HG03354 (cell line): ENCODE data around the gene PITPNM3.
"Not testable (repeated sequence)": the region's sequence is repeated elsewhere in the genome, so short reads cannot be mapped to it uniquely, and the experiment has no call there.

ENCODE experiments used
- ATAC-seq: cut with Tn5 transposase; IDR thresholded peaks from one replicate; pipeline ENCODE4 v1.9.1; 2021; ENCODE audit warnings: mild to moderate bottlenecking; ENCODE audit not compliant: unreplicated experiment, poor library complexity, severe bottlenecking

The PITPNM3 gene

DNA sequence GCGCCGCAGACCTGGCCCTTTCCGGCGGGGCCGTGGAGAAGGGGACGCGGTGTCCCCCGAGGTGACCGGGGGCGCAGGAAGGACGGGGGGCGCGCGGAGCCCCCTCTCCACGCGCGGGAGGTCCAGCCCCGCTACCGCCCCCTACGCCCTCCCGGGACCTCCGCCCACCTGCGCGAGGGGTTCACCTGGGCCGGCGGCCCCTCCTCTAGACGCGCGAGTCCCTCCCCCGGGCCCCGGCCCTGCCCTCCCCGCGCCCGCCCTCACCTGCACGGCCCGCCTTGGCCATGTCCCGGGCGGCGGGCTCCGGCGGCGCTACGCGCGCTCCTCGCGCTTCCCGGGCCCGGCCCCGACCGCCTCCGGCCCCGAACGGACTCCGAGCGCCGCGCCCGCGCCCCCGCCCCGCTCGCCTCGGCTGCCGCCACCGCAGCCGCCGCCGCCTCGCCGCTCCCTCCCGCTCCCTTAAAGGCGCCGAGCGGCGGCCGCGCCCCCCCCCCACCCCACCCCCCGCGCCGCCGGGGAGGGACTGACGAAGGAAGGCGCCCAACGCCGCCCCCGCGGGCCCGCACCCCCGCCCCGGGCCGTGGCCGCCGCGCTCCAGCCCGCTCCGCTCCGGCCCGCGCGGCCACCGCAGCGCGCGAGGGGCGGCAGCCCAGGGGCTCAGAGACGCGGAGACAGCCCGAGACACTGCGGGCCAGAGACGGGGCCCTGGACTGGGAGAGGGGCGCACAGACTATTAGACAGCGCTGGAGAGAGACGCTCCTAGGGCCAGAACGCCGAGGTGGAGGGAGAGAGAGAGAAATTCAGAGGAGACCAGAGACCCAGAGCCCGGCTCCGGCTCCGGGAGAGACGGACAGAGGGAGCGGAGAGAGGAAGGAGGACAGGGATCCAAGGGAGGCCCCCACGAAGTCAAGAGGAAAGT is at the start of gene PITPNM3:
PITPNM3 (minus strand) TSS at position 435 of the 919 bp plus-strand sequence; CDS start at position 286, 149 bp downstream.
- ATAC-seq: no peak

DNA sequence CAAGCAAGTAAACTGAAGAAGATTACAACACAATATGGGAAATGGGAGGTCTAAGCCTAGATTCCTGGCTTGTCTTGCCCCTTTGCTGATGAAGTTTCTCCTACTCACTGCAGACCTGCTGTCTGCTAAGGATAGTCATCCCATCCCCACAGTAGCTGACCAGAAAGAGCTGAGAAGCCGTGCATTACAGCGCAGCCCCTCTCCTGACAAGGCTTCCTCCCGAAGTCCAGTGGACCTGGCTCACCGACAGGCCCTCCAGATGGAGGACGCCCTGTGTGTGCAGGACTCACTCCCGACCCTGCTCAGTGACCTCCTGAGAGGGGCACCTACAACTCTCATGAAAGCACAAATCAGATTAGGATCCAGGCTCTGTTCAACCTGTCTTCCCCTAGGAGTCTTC is 48.8 kb upstream of the PITPNM3 start:
- ATAC-seq: no peak

DNA sequence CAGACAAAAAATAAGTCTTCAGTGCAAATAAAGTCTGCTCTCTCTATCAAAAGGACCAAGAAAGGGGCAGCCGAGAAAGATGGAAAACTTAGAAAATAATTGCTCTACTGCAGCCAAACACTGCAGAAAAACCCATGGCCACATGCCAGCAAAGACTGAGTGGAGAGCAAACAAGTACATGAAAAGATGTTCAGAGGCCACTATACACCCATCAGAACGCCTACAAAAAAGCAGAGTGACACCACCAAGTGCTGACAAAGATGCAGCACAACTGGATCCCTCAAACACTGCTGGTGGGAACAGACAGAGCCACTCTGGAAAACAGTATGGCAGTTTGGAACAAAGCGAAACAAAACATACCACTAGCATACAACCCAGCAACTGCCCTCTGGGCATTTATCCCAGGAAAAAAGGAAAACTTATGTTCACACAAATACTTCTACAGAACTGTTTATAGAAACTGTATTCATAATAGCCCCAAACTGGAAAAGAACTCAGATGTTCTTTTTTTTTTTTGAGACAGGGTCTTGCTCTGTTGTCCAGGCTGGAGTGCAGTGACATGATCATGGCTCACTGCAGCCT is 47.5 kb upstream of the PITPNM3 start:
- ATAC-seq: no peak

DNA sequence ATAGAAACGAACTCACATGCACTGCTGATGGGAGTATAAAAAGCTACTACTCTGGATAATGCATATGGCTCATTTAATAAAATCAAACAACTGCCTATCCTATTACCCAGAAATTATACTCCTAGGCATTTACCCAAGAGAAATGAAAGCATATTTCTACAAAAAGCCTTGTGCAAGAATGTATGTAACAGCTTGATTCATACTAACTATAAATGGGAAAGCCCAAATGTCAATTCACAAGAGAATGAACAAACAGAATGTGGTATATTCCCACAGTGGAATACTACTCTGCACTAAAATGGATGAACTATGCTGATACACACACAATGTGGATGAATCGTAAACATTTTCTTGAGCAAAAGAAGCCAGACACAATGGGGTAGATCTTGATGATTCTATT is 45.8 kb upstream of the PITPNM3 start:
- no peak for ATAC-seq

DNA sequence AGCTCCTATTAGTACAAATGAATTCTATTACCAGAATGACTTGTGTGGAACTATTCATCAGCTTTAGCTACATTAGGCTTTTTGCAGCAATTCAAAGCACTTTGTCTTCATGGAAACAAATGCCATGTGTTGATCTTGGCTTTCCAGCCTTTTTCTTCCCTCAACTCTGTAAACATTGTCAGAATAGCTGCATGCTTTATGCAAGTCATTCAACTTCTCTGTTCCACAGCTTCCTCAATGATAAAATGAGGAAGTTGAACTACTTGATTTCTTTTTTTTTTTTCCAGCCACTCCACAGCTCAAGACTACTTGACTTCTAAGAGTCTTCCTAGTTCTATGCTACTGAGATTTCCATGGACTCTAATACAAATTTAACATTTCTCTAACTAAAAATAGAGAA is 43.0 kb upstream of the PITPNM3 start:
- ATAC-seq: no peak

DNA sequence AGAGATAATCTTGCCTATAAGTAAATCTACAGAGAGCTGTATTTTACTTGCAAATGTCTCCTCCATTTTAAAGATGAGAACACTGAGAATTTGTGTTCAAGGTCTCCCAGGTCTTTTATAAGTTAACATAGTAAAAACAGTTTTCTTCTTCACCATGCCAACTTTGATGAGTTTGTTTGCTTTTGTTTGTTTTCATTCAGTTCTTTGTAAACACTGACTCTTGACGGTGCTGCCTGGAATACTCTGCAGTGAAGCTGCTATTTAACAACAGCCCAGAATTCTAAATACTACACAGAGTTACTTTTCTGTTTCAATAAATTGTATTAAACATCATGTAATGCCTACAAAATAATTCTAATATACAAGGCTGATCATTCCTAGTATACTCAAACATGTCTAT is 41.4 kb upstream of the PITPNM3 start:
- no peak for ATAC-seq

DNA sequence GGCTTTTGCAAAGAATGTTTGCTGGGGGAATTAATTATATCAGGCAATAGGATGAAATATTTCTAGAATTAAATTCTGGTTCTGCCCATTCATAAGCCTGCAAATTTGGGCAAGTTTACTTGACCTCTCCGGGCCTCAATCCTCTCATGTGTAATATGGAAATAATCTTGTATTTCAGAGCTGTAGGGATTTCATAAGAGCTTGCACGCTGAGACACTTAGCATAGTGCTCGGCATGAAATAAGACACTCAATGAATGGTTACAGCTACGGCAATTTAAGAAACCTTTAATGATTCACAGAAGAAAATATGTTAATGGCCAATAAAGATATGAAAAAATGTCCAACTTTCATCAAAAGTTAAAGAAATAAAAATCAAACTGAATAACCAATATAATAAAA is 40.6 kb upstream of the PITPNM3 start:
- ATAC-seq: no peak

DNA sequence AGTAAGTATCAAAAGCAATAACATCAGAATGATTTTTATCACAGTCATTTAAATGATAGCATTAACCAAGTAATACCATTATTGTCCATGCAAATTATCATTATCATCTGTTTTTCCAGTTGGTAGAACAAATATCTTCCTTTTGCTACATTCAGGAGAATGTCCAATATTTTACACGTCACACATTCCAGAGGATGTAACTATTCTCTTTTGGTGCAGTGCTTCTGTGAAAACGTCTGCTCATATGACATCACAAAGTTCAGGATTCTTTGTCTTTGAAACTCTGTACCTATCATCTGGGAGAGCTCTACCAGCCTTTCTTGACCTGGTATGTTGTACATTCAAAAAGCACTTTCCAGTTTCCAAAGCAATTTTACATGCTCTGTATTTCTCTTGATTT is 40.2 kb upstream of the PITPNM3 start:
- ATAC-seq: no peak

DNA sequence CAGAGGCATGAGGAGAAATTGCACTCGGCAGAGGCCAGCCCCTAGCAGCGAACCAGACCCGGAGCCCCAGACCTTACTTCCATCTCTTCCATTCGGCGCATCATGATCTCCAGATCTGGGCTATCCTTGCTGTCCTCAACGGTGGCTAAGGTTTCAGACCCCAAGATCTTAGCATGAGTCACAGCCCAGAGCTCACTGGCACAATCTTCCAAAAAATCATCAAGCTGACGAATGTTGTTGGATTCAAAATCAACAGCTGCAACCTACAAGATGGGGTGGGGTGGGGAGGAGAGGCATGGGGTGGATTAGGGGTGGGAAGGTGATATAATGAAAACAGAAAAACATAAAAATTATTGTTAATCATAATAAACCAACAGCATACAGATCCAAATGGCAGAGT is 39.7 kb upstream of the PITPNM3 start:
- no peak for ATAC-seq

DNA sequence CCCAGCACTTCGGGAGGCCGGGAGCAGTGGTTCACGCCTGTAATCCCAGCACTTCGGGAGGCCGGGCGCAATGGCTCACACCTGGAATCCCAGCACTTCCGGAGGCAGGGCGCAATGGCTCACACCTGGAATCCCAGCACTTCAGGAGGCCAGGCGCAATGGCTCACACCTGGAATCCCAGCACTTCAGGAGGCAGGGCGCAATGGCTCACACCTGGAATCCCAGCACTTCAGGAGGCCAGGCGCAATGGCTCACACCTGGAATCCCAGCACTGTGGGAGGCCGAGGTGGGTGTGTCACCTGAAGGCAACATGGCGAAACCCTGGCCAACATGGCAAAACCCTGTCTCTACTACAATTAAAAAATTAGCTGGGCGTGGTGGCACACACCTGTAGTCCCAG is 37.0 kb upstream of the PITPNM3 start:
- ATAC-seq: not testable (repeated sequence)

DNA sequence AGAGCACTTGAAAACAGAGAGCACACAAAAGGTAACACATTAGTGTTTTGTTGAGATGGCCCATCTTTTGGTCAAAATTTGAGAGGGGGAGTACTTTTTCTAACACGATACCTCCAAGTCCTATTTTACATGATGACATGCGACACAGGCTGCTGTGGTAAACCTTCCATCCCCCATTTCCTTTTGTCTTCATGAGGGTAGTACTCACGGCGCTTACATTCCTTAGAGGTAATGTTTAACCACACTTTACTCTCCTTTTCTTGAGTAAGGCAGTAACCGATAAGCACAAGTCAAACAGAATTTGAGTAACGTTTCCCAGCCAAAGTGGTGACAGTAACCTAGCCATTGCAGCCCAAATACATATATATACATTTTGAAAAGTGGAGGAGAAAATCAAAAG is 35.8 kb upstream of the PITPNM3 start:
- no peak for ATAC-seq

DNA sequence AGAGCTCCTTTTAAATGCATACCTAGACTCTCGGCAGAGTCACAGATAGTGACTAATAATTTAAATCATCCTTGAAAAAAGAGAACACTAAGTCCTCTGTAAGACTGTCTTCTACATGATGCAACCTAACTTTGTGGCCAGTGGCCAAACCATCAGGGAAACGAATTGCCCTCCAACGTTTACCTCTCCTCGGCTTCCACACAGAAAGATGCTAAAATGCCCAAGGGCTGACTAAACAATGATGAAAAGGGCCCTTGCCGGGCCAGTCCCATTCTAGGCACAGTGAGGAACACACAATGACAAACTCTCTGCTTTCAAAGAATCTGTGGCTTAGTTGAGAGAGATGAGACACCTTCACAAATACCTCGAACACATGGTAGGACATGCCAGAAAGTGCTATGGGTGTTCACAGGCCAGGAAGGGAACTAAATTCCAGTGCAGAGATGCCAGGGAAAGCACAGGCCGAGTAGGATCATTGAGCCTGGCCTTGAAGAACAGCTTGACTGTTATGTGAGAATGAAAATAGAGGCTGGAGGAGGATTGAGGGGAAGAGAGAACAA is 35.3 kb upstream of the PITPNM3 start:
- no peak for ATAC-seq

DNA sequence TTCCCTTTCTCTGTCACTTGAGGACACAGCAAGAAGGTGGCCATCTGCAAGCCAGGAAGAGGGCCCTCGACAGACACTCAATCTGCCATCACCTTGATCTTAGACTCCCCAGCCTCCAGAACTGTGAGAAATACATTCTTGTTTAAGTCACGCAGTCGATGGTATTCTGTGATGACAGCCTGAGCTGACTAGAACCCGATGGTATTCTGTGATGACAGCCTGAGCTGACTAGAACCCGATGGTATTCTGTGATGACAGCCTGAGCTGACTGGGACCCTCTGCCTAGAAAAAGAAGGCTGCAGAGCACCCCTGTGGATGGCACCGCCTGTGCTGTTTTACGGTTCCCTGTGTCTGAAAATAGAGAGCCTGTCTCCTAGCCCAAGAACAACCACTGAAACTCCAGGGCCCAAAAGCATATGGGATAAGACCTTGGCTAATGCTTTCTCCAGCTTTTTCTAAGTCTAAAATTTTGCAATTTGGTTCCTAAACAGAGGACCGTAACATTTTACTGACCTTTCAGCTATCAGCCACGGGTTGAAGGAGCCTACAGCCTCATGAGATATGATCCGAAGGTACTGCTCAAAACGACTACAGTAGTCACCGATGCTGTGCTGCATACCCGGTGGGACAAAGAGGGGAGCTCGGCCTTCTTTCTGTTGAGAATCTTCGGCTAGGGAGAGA is 33.1 kb upstream of the PITPNM3 start:
- ATAC-seq: no peak

DNA sequence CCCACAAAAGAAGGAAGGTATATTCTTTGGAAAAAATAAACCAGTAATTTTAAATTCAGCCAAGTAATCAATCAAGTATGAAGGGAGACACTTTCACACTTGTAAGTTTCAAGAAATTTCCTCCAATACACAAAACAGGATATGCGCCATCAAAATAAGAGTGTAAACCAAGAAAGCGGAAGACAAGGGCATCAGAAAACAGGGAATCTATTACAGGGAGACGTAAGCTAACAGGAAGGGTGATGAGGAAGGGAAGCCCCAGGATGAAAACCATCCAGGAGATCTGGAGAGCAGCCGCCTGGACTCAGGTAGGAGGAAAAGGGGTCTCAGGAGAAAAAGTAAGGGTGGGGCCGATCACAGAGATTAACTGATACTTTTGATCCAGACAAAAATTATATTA is 31.8 kb upstream of the PITPNM3 start:
- ATAC-seq: no peak

DNA sequence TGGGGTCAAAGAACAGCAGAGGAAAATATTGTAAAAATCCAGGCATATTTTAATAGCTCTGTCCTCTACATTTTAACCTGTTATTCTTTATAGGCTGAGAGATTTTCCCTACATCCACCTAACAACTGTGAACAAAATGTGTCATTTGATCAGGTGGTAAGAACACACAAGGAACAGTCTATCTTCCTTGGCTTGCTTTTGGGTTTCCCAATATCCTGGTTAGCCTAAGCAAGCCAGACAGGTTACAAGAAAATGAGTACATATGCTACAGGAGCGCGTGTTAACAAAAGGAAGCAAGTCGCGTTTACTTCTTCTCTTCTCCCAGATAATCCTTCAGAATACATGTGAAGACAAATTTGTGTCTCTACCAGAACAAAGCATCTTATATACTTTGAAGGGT is 31.0 kb upstream of the PITPNM3 start:
- ATAC-seq: no peak

DNA sequence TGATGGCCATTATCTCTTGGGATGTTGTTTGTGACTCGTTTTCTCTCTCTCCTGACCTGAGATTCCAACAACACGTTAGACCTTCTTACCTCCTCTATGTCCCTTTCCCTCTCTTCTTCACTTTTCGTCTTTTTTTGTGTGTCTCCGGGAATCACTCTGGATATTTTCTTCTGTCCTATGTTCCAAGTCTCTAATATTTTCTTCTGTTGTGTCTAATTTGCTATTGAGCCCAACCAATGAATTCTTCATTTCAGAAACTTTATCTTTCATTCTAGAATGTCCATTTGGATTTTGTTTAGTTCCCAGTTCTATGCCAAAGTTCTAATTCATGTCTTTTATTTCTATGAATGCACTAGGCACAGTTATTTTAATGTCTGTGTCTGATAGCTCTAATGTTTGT is 27.1 kb upstream of the PITPNM3 start:
- no peak for ATAC-seq

DNA sequence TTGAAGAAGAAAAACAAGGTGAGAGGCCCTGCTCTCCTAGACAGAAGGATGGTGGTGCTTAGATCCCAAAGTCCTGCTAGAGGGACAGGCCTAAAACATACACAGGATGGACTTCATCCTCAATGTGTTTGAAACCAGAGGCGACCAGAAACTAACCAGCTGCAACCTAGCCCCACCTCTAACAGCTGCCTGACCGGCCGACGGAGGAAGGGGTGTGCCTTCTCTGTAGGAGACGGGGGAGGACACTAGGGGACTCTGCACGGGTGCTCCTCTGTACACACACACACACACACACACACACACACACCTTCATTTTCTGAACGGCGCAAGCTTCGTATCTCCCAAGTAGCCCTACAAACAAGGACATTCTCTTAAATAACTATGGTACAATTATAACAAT is 24.3 kb upstream of the PITPNM3 start:
- ATAC-seq: no peak

DNA sequence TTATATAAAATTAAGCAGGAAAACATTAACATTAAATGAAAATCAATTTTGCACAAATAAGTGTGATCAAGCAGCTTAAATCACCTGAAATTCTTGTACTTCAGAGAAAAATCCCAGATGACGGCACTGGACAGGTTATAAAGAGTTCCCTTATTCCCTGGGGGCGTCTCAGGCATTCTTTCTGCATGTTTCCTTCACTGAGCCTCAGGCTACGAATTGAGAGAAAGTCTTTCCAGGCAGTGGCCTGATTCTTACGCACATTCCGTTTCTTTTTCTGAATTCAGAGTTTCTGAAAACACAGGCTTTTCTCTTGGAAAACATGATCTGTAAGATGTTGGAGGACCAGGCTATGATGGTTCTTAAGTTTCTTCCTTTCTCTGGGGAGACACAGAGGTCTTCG is 22.1 kb upstream of the PITPNM3 start:
- no peak for ATAC-seq

DNA sequence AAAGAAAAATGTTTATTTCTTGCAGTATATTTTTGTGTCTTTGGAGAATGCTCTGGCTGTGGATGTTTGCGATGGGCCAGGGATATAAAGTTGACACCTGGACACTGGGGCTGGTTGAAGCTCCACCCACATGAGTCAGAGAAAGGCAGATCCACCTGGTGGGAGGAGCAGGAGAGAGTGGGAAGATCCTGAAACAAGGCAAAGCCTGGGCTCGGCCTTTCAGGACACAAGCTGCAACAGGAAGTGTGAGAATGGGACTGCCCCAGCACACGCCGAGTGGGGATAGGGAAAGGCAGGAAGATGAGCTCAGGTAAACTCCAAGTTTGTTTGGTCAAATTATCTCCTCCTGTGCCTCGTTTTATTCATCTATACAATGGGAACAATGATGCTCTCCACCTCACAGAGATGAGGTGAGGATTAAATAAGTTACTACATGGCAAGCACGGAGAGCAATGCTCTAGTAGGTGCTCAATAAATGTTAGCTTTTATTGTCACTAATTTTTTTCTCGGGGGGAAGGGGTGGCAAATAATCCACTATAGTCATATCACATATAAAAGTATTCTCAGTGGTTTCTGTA is 21.4 kb upstream of the PITPNM3 start:
- ATAC-seq: no peak
